GM19395 (cell line): ENCODE results near the gene CACNA1F.

Source experiments
- ATAC-seq: cut with Tn5 transposase; IDR thresholded peaks from one replicate; pipeline ENCODE4 v1.9.1; 2021; ENCODE audit warnings: mild to moderate bottlenecking, moderate library complexity; ENCODE audit not compliant: unreplicated experiment

The CACNA1F gene

GRCh38 chrX:49257846-49258748, 25.0 kb upstream of the CACNA1F start:
- no peak for ATAC-seq

- ATAC-seq: no peak
Measured at GRCh38 chrX:49257074-49257790, 24.1 kb upstream of the CACNA1F start.

DNA sequence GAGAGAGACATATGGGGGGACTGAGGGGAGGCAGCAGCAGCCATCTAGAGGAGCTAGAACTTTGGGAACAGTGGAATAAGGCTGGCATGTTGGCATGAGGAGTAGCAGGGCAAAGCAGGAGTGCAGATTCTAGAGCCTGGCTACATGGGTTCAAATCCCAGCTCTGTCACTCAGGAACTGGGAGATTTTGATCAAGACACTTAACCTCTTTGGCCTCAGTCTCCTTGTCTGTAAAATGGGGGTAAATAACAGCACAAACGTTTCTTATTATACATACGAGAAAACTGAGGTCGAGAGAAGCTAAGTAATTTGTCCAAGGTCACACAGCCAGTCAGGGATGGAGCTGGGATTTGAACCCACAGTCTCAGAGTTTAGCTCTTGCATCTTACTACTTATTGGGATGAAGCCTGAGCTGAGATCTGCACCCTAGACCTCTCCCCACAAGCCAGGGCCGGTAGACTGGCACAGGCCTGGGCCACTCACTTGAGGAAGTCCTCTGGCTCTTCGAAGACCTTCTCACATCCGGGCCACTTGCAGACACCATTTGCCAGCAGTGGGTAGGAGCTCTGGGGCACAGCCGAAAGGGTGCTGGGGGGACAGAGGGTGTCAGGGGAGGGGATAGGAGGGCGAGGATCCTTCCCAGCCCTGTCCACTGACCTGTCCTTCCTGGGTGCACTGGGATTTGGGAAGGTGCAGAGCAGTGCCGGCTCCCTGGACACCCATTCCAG, 23.3 kb upstream of the CACNA1F start:
- ATAC-seq: no peak

DNA sequence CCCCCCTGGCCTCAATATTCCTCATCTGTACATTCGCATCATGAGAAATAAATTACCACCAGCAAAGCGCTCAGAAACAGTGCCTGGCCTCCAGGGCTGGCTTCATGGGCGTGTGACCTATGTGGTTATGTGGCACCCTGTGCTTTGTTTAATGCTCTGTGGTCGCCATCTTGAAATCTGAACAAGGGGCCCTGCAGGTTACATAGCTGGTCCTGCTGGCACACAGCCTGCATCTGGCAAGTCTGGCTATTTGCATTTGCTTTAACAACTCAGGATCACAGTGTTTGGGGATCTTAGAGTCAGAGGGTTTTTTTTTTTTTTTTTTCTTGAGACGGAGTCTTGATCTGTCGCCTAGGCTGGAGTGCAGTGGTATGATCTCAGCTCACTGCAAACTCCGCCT, 21.5 kb upstream of the CACNA1F start:
- no peak for ATAC-seq

GRCh38 chrX:49251325-49251724, 18.2 kb upstream of the CACNA1F start:
- ATAC-seq: no peak

GRCh38 chrX:49250578-49250977, 17.4 kb upstream of the CACNA1F start:
- no peak for ATAC-seq

GRCh38 chrX:49250066-49250465, 16.9 kb upstream of the CACNA1F start:
- ATAC-seq: no peak

DNA sequence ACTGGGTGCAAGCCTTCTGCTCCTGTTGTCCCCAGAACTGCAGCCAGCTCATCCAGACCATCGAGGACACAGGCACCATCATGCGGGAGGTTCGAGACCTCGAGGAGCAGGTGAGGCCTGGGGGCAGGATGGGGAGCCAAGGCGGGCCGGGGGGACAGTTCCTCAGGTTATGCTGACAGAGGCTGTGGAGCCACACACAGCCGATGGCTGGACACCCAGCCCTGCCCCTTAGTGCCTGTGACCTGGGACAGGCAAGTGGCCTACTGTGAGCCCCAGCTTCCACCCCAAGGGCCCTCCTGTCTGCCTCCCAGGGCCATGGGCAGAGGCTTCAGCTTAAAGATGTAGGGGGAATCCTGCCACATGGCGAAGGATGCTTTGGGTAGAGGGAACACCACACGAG, 16.5 kb upstream of the CACNA1F start:
- ATAC-seq: no peak

GRCh38 chrX:49249071-49249470, 15.9 kb upstream of the CACNA1F start:
- ATAC-seq: no peak

- no peak for ATAC-seq
Measured at GRCh38 chrX:49247916-49248811, 15.0 kb upstream of the CACNA1F start.

DNA sequence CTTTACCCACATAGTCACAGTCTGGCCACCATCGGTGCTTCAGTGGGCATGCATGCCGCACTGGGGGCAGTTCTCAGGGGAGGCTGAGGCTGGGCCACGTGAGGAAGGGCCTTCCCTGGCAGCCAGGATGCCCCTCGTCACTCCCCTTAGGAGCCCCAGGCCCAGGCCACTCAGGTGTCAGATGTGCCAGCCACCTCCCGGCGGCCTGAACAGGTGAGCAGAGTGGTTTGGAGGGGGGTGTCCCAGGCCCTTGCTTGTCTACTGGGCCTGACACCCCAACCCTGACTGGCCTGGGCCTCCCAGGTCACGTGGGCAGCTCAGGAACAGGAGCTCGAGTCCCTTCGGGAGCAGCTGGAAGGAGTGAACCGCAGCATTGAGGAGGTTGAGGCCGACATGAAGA, 14.2 kb upstream of the CACNA1F start:
- no peak for ATAC-seq

- no peak for ATAC-seq
Measured at GRCh38 chrX:49246541-49246940, 13.4 kb upstream of the CACNA1F start.

DNA sequence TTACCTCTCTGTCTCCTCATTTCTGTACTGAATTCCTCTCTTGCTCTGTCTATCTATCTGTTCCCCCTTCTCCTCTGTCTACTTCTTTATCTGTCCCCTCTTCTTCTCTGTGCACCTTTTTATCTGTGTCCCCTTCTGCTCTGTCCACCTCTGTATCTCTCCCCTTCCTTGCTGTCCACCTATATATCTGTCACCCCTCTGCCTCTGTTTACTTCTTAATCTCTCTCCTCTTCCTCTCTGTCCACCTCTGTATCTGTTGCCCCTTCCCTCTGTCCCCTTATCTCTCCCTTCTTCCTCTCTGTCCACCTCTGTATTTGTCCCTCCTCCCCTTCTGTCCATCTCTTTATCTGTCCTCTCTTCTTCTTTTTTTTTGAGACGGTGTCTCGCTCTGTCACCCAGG, 11.1 kb upstream of the CACNA1F start:
- ATAC-seq: no peak

DNA sequence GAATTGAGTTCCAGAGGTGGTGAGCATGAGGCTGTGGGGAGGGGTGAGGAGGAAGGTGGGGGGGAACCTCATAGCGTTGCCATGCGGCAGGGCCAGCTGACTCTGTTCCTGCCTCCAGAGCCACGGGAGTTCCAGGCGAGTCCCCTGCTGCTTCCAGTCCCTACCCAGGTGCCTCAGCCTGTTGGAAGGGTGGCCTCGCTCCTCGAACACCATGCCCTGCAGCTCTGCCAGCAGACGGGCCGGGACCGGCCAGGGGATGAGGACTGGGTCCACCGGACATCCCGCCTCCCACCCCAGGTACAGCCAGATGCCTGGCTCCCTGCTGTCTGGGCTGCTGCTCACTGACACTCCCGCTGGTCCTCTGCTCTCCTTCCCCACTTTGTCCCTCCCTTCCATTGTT, 10.0 kb upstream of the CACNA1F start:
- ATAC-seq: no peak

DNA sequence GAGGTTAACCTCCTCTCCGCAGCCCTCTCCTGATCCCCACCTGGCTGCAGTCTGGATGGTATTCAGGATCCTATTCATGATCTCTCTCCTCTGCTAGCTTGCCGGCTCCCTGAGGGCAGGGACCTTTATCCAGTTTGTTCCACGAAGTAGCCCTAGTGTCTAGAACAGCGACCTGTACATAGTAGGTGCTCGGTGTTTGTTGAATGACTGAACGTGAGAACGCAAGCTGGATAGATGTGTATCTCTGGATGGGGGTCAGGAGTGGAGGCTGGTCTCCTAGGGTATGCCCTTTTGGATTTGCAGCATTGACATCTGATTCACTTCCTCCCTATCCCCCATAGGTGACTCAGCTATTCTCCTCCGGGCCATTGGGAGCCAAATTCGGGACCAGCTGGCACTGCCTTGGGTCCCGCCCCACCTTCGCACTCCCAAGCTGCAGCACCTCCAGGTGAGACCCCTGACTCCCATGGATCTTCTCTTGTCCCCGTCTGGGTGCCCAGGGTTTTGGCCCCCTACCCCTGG, 9.5 kb upstream of the CACNA1F start:
- ATAC-seq: no peak

- ATAC-seq: no peak
Measured at GRCh38 chrX:49238735-49239134, 5.6 kb upstream of the CACNA1F start.

- no peak for ATAC-seq
Measured at GRCh38 chrX:49237060-49237459, 3.9 kb upstream of the CACNA1F start.

- no peak for ATAC-seq
Measured at GRCh38 chrX:49233887-49234555, 881 bp upstream of the CACNA1F start.

GRCh38 chrX:49232525-49232924, 615 bp downstream of the CACNA1F start:
- no peak for ATAC-seq
